DMS53 treated with DMSO at 0.1 percent for 48 hours (cell line): ENCODE results near the gene PDE4B.
"Not testable (repeated sequence)": the region's sequence is repeated elsewhere in the genome, so short reads cannot be mapped to it uniquely, and the experiment has no call there.

Experiments
- DNase-seq: peaks from one replicate; lab custom pipeline; 2025; ENCODE audit not compliant: unreplicated experiment; lab: John Stamatoyannopoulos, UW

The PDE4B gene

DNA sequence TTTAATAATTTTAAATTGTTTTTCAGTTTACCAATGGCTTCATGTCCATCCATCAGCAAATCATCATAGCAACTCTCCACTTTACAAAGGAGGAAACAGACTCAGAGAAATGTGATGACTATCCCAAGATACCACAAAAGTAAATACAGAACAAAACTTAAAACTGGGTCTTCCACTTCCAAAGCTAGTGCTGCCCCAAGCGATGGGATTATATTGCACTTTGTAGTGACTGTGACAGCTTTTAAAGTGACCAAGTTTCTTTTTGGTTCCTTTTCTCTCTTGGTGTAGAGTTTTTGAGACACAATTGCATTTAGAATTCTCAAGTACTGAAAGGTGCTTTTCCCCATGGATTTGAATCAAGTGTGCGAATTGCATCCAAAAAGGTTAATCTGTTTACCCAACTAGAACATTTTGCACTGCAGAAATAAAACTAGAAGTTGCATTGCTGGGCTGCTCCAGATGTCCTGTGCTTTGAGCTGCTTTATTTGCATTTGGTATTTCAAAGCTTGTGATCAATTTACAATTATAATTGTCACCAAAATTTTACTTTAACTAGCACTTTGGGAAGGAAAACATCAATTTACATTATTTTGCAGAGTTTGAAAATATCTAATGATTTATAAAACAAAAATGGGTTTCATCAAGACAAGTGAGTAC lies 320.2 kb downstream of the PDE4B start:
- DNase-seq: no peak

DNA sequence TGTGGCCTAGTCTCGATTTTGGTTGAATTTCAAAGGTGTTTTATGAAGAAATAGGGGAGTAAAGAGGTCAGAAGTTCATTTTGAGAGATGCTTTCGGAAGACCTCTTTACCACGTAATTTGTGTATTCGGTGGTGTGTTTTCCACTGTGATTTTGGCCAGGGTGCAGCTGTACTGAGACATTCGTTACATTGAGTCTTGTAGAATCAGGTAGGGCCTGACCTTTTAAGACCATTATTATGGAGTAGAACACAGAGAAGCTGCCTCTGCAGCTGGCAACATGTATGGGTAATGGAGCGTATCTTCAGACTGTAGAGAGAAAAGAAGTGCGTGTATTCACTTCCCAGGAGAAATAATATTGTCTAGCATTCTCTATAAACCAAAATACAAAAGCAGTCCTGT lies 326.5 kb downstream of the PDE4B start:
- DNase-seq: no peak

- no peak for DNase-seq
These were observed 332.0 kb downstream of the PDE4B start for GRCh38 chr1:66124670-66125069.

DNA sequence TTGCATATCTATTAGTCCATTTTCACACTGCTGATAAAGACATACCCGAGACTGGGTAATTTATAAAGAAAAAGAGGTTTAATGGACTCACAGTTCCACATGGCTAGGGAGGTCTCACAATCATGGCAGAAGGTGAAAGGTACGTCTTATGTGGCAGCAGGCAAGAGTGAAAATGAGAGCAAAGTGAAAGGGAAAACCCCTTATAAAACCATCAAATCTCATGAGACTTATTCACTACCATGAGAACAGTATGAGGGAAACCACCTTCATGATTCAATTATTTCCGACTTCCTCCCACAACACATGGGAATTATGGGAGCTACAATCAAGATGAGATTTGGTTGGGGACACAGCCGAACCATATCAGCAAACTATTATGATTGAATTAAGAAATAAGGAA lies 335.9 kb downstream of the PDE4B start:
- DNase-seq: not testable (repeated sequence)

GRCh38 chr1:66132324-66132723 lies 339.6 kb downstream of the PDE4B start:
- no peak for DNase-seq

DNA sequence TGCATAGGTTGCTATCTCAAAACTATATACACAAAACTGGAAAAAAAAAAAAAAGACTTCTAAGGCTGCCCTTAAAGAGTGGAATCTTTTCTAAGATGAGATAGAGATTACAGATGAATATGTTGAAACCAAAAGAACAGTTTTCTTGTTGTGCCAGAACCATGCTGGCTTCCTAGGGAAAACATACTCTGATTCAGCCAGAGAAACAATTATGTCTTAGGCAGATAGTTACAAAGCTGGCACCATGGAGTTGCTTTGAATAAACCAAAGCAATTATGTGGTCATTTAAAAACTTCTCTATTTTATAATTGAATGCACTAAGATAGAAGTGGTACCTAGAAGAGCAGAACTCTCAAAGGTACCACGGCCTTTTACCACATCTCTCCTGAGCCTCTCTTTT lies 341.3 kb downstream of the PDE4B start:
- no peak for DNase-seq

DNA sequence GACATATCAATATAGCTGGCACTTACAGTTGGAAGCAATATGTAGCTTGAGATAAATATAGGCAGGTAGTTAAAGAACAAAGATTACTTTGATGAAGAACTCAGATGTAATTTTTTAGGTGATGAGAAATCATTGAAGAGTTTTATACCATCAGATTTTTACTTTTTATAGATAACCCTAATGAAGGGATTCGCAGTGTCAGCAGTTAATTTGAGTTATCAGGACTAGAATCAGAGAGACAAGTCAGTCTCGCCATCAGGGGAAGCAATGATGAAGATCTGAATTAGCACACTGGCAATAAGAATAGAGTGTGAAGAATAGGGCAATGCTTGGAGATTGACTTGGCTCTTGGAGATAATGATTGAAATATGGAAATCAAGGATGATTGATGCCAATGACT lies 342.5 kb downstream of the PDE4B start:
- no peak for DNase-seq

DNA sequence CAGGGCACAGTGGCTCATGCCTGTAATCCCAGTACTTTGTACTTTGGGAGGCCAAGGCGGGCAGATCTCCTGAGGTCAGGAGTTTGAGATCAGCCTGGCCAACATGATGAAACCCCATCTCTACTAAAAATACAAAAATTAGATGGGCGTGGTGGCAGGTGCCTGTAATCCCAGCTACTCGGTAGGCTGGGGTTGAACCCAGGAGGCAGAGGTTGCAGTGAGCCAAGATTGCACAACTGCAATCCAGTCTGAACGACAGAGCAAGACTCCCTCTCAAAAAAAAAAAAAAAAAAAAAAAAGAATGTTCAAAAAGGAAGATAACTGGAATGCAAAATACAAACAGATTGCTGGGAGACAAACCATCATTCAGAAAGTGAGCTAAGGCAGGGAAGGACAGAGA lies 343.7 kb downstream of the PDE4B start:
- DNase-seq: not testable (repeated sequence)

DNA sequence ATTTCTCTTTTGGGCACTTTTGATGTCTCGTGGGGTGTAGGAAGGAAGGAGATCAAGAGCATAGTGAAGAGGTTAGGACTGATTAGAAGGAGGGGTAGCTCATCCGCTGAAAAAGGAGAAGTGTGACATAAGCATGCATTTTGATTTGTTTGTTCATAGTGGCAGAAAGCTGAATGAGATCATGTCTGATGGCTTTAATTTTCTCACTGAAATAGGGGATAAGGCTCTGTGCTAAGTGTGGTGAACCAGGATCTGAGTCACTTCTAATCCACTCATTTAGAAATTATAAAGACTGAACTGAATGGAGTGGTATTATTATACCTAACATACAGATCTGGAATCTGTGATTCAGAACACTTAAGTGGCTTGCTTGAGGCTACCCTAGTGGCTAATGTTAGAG lies 344.5 kb downstream of the PDE4B start:
- peak; percentile 16 for DNase-seq

DNA sequence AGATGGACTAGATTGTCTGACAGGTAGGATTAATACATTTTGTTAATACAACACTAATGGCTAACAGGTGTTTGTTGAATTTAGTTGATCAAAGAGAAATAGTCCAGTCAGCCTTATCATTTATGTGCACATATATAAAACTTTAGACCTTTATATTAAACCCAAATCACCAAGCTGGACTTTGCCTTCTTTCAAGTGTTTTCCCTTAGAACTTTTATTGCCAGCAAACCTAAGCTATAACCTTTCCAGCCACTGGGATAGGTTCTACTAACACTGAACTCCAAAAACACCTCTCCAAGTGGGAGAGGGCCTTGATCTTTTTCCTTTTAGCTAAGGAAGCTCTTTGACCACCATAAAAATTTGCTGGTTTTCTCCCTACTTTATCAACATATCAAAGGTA lies 345.9 kb downstream of the PDE4B start:
- no peak for DNase-seq

DNA sequence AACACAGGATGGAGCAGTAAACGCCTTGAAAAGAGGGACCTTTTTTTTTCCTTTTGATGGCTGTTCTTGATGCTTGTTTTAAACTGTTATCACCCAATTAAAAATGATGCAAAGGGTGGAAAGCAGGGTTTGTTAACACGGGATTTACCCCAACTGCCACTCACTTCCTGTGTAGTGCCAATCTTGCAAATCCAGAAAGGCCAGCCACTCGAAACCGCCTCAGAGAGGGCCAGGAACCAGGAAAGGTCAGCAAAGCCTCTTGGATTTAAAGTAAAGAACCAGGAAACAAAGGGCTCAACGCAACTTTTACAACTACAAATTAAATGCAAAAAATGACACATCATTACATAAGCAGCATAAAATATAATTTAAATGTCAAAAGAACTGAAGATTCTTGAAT lies 347.4 kb downstream of the PDE4B start:
- peak; percentile 94 for DNase-seq

DNA sequence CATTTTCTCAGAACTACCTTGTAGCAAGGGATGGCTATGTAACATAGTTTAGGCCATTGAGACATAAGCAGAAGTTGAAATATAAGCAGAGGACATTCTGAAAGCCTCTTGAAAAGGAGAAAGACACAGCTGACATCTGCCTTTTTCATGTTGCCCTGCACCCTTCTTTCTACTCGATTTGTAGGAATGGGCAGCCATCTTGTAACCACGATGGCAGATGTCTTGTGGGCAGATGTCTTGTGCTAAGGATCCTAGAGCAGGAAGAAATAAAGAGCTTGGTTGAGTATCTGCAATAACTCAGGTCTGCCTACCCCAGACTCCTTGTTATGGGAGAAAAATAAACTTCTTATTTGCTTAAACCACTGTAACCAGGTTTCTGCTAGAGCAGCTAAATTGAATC lies 351.0 kb downstream of the PDE4B start:
- no peak for DNase-seq

DNA sequence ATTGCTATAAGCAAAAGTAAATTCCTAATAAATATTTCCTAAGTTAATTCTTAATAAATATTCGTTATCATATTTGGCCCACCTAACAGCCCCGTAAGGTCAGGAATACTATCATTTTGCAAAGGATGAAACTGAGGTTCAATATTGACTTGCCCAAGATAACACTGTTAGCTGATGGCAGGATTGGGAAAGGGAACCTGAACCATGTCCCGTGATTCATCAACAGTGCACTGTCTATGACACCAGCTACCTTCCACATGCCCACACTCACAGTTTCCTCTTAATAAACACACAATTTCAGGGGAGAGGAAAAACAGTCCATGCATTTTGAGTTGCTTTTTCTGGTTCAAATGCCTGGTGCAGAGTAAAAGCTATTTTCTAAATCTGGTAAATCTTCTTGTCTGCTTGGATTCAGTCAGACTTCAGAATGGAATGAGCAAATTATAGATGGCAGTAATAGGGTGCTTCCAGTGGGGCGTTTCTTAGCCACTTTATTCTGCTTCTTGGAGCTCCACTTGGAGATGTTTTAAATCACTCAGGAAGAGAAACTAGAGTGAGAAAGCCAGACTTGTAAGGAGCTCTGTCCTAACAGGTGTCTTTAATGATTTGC lies 354.6 kb downstream of the PDE4B start:
- DNase-seq: no peak

DNA sequence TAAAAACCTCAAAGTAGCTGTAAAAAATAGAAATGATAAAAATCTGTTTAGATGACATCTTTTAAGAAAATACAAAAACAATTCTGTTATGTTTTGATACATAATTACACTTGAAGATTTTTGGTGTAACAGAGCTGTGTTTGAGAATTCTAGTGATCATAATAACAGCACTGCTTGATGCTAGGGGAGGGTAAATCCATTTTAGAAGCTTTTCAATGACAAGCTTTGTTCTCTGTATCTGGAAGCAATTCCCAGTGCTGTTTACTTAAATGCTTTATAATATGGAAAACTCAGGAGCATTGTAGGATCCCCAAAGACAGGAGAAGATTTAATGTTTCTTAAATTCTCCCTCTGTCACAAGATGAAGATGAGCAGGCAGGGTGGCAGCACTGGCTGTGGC lies 359.3 kb downstream of the PDE4B start:
- no peak for DNase-seq

DNA sequence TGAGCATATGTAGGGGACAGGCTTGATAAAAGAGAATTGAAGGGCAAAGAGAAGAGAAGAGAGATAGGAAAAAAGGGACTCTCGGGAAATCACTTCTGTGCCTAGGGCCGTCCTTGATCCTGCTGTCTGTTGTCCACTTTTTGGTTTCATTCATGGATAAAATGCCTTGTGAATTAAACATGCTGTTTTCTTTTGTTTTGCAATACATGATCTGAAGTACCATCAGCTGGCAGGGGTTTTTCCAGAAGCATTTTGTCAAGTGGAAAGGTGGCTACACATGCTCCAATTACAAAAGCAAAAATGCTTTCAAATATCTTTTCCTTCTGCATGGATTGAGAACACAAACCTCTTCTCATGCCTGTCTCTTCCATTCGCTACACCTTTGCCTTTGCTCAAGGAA lies 361.7 kb downstream of the PDE4B start:
- no peak for DNase-seq

DNA sequence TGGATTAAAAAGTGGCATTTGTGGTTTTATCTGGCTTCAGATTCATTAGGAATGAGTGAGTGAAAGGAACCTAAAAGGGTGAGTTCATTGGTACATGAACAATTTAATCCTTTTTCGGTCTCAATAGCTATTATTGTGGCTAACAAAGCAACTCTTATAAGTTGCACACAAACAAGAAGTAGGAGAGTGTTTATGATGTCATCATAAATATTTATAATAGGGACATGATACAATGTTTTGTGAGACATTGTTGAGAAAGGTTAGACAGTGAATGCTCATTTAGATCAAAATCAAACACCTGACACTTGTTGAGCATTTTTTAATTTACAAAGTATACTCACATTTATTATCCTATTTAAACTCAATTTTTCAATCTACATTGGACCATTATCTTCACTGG lies 363.4 kb downstream of the PDE4B start:
- no peak for DNase-seq

DNA sequence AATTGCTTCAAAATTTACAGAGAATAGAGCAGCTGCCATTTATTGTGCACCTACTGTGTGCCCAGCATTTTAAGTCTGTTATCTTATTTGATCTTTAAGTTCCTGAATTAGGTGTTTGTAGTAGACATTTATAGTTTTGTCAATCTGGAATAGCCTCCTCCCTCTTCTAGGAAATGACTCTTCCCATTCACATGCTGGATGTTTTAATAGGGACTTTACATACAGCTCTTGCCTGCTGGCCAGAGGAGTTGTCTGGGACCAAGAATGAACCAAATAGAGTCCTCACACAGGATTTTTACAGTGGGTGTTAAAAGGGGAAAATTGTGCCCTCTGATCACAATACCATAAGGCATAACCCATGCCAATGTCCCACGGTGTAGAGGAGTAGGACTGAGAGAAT lies 367.1 kb downstream of the PDE4B start:
- DNase-seq: no peak

DNA sequence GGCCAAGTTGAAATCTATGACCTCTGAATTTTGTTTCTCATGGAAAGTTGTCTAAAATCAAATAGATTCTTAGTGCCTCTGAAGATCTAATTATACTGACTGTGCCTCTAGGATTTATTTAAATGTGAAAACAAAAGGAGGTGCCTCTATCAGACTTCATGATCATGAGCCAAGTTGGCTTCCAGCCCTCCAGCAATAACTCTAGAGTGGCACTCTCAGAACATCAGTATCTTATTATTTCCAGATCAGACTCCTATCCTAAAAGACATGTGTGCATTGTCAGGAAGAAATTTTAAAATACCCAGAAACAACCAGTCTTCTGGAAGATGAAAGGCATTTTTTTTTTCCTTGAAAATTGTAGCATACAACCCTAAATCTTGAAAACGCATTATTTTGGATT lies 368.0 kb downstream of the PDE4B start:
- DNase-seq: no peak

GRCh38 chr1:66166753-66167152 lies 374.1 kb downstream of the PDE4B start:
- DNase-seq: no peak

DNA sequence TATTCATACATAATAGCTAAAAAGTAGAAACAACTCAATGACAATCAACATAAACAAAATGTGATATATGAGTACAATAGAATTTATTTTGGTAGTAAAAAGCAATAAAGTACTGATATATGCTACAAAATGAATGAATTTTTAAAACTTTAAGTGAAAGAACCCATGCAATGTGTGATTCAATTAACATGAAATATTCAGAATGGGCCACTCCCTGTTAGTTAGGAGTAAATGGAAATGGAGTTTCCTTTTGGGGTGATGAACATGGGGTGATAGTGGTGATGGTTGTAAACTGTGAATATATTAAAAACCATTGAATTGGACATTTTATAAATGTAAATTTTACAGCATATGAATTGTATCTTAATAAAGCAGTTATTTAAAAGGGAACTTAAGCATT lies 374.6 kb downstream of the PDE4B start:
- no peak for DNase-seq

DNA sequence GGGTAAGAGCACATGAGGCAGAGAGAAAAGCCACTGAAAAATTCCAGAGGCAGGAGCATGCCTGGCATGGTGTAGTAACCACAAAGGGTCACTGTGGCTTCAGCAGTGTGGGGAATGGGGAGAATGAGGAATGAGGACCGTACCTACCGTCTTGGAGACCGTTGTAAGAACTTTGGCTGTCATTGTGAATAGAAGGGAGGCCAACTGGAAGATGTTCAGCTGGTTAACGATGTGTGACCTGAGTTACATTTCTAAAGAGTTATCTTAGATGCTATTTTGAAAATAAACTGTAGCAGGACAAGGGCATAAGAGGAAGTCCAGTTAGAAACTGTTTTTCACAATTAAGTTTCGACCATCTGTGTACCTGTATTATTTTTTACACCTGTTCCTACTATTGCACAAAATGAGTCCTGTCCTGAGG lies 375.8 kb downstream of the PDE4B start:
- DNase-seq: no peak

DNA sequence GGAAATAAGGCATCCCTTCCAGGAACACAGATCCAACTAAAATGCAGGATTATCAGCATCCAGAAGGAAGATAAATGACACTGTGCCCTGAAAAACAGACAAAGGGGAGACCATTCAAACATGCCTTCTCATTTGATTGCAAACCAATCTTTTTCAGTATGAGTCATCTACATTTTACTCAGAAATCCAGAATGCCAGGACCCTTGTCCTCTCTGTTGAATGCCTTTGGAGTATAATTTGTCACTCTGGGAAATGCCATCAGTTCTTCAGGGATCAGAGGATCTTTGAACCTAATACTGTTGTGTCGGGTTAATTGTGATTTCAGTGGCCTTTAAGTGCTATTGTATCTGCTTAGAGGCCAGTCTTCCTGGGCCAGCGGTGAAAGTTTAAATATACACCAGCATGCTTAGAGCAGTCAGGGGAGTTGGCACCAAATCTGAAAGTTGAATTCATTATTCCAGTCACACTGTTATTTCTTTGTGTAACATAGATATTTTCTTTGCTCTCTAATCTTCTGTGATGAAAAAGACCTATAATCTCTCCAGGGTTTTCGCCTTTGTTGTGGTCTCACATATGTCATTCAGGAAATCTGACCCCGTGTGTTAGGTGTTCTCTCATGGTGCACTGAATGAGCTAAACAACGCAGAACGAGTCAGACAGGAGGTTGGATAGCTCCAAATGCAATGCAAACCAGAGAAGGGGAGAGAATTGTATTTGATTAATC lies 376.4 kb downstream of the PDE4B start:
- peak; percentile 39 for DNase-seq

DNA sequence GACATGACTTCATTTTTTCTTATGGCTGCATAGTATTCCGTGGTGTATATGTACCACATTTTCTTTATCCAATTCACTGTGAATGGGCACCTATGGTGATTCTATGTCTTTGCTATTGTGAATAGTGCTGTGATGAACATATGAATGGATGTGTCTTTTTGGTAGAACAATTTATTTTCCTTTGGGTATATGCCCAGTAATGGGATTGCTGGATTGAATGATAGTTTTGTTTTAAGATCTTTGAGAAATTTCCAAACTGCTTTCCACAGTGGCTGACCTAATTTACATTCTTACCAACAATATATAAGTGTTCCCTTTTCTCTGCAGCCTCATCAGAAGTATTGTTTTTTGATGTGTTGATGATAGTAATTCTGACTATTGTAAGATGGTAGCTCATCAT lies 379.6 kb downstream of the PDE4B start:
- DNase-seq: no peak
